Tibial nerve (tissue), 4 donors: Measurements from ENCODE around the gene SCRN1. TPM values are rescaled to one million over a fixed set of nuclear protein-coding genes. Genes with fewer than 3 reads are reported as not detected.

Experiments
- DNase-seq, 2 donors: peaks; one replicate each; pipeline ENCODE4 v3.0.0-alpha.2; 2019; ENCODE audit warnings: low spot score in 2 of 2
- H3K27ac ChIP-seq, 4 donors: fragments of 200-600 bp; sonication (generic) in 3 of 4; one replicate each; pipeline ENCODE4 v1.5.1; 2017 to 2019; ENCODE audit warnings: mild to moderate bottlenecking in 1 of 4
- H3K27me3 ChIP-seq, 2 donors: fragments of 200-600 bp; sonication (generic) in 1 of 2; one replicate each; pipeline versions ENCODE4 v1.5.1 to v1.6.0; 2017 to 2019
- H3K36me3 ChIP-seq, 3 donors: fragments of 200-600 bp; sonication (generic); one replicate each; pipeline ENCODE4 v1.5.1; 2018 to 2019
- H3K4me1 ChIP-seq, 4 donors: fragments of 200-600 bp; sonication (generic) in 3 of 4; one replicate each; pipeline ENCODE4 v1.5.1; 2017 to 2019
- H3K4me3 ChIP-seq, 4 donors: fragments of 200-600 bp; sonication (generic) in 3 of 4; one replicate each; pipeline ENCODE4 v1.5.1; 2017 to 2019; ENCODE audit warnings: mild to moderate bottlenecking in 1 of 4, moderate library complexity in 1 of 4
- H3K9me3 ChIP-seq, 4 donors: fragments of 200-600 bp; sonication (generic) in 3 of 4; one replicate each; pipeline ENCODE4 v1.5.1; 2017 to 2019
- CTCF ChIP-seq, 5 experiments: fragments of 200-600 bp in 3 of 5; fragments of 450-650 bp in 2 of 5; sonication (generic) in 3 of 5; IDR thresholded peaks; one replicate each; pipeline ENCODE4 v1.5.1; 2016 to 2019; ENCODE audit warnings: antibody characterized with exemption in 5 of 5, mild to moderate bottlenecking in 3 of 5, moderate library complexity in 2 of 5
- EP300 ChIP-seq, 2 donors: sonication (generic); formaldehyde crosslinking; IDR thresholded peaks; one replicate each; pipeline ENCODE4 v1.6.1; 2017; ENCODE audit warnings: antibody characterized with exemption in 2 of 2, mild to moderate bottlenecking in 1 of 2
- POLR2A ChIP-seq, 2 donors: fragments of 450-650 bp; IDR thresholded peaks; one replicate each; pipeline ENCODE4 v1.6.1; 2017; ENCODE audit warnings: antibody characterized with exemption in 2 of 2, mild to moderate bottlenecking in 2 of 2, moderate library complexity in 2 of 2
- WGBS, 2 donors: methylation state at CpG; one replicate each; pipeline ENCODE4 v1.1.5; 2018; 5-methylcytosine and 5-hydroxymethylcytosine counted together
- total RNA-seq, 4 donors: library from RNA; depleted of rRNA; stranded (reverse); fragments of >200 nt; gene quantifications; one replicate each; pipeline ENCODE4 v1.1.0, GENCODE V29; 2016

SCRN1 gene
- total RNA-seq, 4 donors from 2014 or later = 65.1 to 161 (median 119) TPM

GRCh38 chr7:29889288-29889687 is 100.3 kb downstream of the SCRN1 start:
- H3K27ac ChIP-seq = no peak overlapping the region
- no peaks in the 10 kb centered on the region for H3K36me3 ChIP-seq
- H3K4me1 ChIP-seq = peaks cover 0 to 10% (median 0%) of the 10 kb centered on the region in 4 donors
- H3K9me3 ChIP-seq = no peaks in the 10 kb centered on the region
- DNase-seq = no peak
- TF ChIP-seq EP300 (IDR thresholded peaks at IDR 0.05) = no peak
- no peak for TF ChIP-seq POLR2A (IDR thresholded peaks at IDR 0.05)
- TF ChIP-seq CTCF (IDR thresholded peaks at IDR 0.05) = no peak
- WGBS, 2 donors = 91 to 94% methylated on average over 5 of the region's 5 CpGs
- H3K27me3 ChIP-seq = no peaks in the 10 kb centered on the region
- H3K4me3 ChIP-seq = no peak overlapping the region

- Histone ChIP-seq H3K36me3 (no peaks in the 10 kb centered on the region), H3K9me3 (no peaks in the 10 kb centered on the region), H3K4me3 (no peak overlapping the region), H3K27ac (no peak overlapping the region), H3K4me1 (peaks cover 0 to 19% (median 0%) of the 10 kb centered on the region in 4 donors), H3K27me3 (peaks cover 0 to 6% of the 10 kb centered on the region in 2 donors)
- WGBS, 2 donors = 88 to 89% methylated on average over 7 of the region's 7 CpGs
- DNase-seq = no peak
- TF ChIP-seq POLR2A (IDR thresholded peaks at IDR 0.05) (no peak), CTCF (IDR thresholded peaks at IDR 0.05) (no peak), EP300 (IDR thresholded peaks at IDR 0.05) (no peak)
Observed at GRCh38 chr7:29888006-29888405, 101.6 kb downstream of the SCRN1 start.

- TF ChIP-seq EP300 (IDR thresholded peaks at IDR 0.05) (no peak), CTCF (IDR thresholded peaks at IDR 0.05) (no peak), POLR2A (IDR thresholded peaks at IDR 0.05) (no peak)
- H3K27me3 ChIP-seq = peaks cover 0 to 6% of the 10 kb centered on the region in 2 donors
- no peak overlapping the region for H3K4me3 ChIP-seq
- no peak for DNase-seq
- H3K9me3 ChIP-seq = no peaks in the 10 kb centered on the region
- no peaks in the 10 kb centered on the region for H3K36me3 ChIP-seq
- H3K4me1 ChIP-seq = peaks cover 0 to 19% (median 0%) of the 10 kb centered on the region in 4 donors
- H3K27ac ChIP-seq = no peak overlapping the region
- 91 to 94% methylated on average over 2 of the region's 2 CpGs for WGBS, 2 donors
Observed at GRCh38 chr7:29886827-29887226, 102.8 kb downstream of the SCRN1 start.

GRCh38 chr7:29885626-29886025 is 104.0 kb downstream of the SCRN1 start:
- 92% methylated on average over 3 of the region's 3 CpGs for WGBS, 2 donors
- TF ChIP-seq EP300 (IDR thresholded peaks at IDR 0.05) = no peak
- no peak for TF ChIP-seq POLR2A (IDR thresholded peaks at IDR 0.05)
- TF ChIP-seq CTCF (IDR thresholded peaks at IDR 0.05) = no peak
- no peak overlapping the region for H3K27ac ChIP-seq

DNA sequence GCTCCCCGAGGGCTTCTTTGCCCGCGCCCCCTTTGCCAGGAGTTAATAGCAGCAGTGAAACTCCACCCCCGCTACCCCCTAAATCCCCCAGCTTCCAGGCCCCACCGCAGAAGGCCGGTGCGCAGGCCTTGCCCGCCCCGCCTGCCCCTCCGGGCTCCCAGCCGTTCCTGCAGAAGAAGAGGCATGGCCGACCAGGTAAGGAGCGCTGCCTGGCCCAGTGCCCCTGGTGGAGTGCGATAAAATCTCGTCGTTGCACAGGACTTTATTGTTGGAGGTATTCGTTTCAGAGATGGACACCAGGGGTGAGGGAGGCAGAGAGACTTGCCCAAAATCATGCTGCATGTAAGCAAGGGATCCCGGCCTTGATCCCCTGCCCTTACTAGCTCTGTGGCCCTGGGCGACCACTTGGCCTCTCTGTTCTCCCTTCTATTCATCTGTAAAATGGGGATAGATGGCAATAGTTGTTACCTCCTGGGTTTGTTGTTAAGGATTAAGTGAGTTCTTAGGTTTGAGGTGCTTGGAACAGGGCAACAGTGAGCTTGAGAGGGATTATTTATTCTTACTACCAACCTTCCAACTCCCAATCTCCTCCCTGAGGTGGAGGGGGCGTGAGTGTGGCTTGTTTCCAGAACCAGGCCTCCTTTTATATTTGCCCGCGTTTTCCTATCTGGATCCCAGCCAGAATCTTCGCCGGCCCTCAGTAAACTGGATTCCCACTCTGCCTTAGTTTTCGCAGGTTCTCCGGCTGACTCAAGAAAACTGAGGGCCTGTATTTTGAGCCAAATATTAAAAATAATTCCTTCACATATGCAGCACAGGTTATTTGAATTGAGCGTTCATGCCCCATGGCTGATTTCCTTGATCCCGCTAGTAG is 105.0 kb downstream of the SCRN1 start:
- peak overlapping the region in 1 of 4 donors; percentile 29 for H3K4me3 ChIP-seq
- H3K9me3 ChIP-seq = no peaks in the 10 kb centered on the region
- H3K27ac ChIP-seq = no peak overlapping the region
- TF ChIP-seq EP300 (IDR thresholded peaks at IDR 0.05) = no peak
- no peak for TF ChIP-seq CTCF (IDR thresholded peaks at IDR 0.05)
- no peak for TF ChIP-seq POLR2A (IDR thresholded peaks at IDR 0.05)
- H3K4me1 ChIP-seq = peaks cover 0 to 19% (median 0%) of the 10 kb centered on the region in 4 donors
- WGBS, 2 donors = 43 to 51% methylated on average over 22 to 27 of the region's 28 CpGs
- no peaks in the 10 kb centered on the region for H3K36me3 ChIP-seq
- peaks cover 0 to 6% of the 10 kb centered on the region in 2 donors for H3K27me3 ChIP-seq
- no peak for DNase-seq

More at GRCh38 chr7:29885626-29886025, 104.0 kb downstream of the SCRN1 start:
- Histone ChIP-seq H3K36me3 (no peaks in the 10 kb centered on the region), H3K4me1 (peaks cover 0 to 19% (median 0%) of the 10 kb centered on the region in 4 donors), H3K4me3 (no peak overlapping the region), H3K9me3 (no peaks in the 10 kb centered on the region), H3K27me3 (peaks cover 0 to 6% of the 10 kb centered on the region in 2 donors)
- DNase-seq = no peak
